OCI-LY3 (cell line): Measurements from ENCODE around the gene HM13.

Experiments
- EZH2phosphoT487 ChIP-seq: fragments of 200-600 bp; shearing (Covaris generic); IDR thresholded peaks from 2 replicates; pipeline ENCODE4 v1.6.1; 2018; ENCODE audit warnings: antibody characterized with exemption, mixed run types, low read depth
- TF ChIP-seq, protein P1 (sequence below): fragments of 200-600, 300-600 bp; sonication (generic); IDR thresholded peaks from 2 replicates; pipeline ENCODE4 v1.5.1; 2014; ENCODE audit warnings: antibody characterized with exemption, low read length, low read depth

DNA sequence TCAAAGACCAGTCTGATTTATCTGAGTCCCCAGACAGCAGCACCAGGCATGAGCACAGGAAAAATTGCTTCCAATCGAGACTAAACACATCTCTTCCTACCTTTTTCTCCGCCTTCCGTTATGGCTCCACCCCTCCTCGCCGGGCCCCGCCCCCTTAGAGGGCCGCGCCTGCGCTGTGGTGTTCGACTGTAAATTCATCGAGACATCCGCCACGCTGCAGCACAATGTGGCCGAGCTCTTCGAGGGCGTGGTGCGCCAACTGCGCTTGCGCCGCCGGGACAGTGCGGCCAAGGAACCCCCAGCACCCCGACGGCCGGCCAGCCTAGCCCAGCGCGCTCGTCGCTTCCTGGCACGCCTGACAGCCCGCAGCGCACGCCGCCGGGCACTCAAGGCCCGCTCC is 30.2 kb upstream of the HM13 start:
- TF ChIP-seq, protein P1, sequence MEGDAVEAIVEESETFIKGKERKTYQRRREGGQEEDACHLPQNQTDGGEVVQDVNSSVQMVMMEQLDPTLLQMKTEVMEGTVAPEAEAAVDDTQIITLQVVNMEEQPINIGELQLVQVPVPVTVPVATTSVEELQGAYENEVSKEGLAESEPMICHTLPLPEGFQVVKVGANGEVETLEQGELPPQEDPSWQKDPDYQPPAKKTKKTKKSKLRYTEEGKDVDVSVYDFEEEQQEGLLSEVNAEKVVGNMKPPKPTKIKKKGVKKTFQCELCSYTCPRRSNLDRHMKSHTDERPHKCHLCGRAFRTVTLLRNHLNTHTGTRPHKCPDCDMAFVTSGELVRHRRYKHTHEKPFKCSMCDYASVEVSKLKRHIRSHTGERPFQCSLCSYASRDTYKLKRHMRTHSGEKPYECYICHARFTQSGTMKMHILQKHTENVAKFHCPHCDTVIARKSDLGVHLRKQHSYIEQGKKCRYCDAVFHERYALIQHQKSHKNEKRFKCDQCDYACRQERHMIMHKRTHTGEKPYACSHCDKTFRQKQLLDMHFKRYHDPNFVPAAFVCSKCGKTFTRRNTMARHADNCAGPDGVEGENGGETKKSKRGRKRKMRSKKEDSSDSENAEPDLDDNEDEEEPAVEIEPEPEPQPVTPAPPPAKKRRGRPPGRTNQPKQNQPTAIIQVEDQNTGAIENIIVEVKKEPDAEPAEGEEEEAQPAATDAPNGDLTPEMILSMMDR = no peak
- TF ChIP-seq EZH2phosphoT487 = no peak
